Activated CD4-positive, alpha-beta T cell treated with anti-CD3 and anti-CD28 coated beads for 1 hour (primary cell): ENCODE data around the gene FAM237A.

Experiments
- DNase-seq: peaks from one replicate; pipeline ENCODE4 v3.0.0-alpha.2; 2020

FAM237A gene

DNA sequence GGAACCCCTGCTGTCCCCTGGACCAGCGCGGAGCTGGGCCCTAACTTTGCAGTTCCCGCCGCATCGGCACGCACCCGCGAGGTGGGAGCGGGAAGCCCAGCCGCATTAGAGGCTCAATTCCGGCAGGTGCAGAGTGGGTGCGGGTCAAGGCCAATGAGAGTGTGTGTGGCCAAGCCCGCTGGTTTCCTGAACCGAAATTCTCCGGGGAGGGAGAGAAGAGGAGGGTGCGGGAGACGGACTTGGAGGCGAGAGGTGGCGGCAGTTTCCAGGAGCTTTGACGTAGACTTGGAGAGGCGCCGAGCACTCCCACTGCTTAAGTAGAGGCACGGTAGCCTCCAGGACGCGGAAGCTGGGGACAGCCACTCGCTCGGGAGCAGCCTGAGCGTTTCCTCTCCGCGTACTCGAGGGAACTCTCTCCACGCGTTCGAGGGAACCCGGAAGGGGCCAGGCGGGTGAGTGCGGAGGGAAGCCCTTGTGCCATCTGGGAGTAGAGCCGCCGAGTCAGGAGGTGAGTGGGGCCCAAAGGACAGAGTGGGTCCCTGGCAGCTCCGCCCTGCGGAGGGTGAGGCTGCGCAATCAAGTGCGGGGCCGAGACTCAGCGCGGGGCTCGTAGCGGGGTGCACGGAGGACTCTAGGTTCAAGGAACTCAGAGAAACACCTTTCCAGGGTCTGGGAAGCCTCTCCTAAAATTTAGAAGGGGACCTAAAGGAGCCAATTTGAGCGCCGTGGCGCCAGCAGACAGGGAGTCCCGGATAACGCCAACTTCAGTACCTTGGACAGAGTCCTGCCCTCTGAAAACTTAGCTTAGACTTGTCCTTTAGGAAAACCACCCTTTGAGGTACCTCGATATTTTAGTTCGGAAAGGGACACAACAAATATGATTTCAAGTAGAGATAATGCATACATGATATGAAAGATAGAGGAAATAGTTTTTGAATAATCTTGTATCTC is at the start of gene FAM237A:
FAM237A (plus strand) TSS at position 413 of the 951 bp plus-strand sequence. CDS start 1,750 bp downstream, outside the sequence.
- DNase-seq, result no peak

DNA sequence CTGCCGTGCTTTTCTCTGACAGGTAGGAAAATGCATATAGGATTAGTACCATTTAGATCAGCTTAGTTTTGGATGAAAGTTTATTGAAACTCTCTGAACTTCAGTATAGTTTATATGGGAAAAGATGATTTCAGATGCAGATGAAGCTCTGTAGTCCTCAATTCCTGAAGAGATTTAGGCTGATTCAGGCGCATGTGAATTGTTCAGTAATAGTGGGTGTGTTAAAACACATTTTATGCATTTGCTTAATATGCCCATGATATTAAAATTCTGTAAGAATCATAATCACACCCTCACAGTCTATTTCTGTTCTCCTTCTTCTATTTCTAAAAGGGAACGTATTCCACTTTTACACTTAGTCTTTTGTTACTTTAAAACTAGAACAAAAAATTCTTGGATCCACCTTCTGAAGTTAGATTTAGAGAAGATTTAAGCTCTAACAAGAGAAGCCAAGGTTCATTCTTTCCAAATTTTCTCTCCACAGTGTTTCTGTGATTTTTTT is 44.5 kb upstream of the FAM237A start:
- DNase-seq, result no peak

DNA sequence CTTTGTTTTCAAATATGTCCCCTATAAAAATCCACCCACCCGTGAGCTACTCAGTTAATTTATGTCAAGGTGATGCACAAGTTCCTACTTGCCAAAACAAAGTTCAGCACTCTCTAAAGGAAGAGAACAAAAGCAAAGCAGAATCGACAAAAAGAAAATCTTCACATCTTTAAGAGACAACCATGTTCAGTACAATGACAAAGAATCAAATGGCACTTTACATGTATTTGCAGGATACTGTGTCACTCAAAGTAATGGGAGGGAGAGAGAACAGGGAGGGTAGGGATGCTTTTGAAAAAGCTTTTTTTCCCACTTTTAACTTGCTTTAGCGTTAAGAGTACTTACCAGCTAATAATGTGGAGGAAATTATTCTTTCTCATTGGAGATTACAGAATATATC is 39.0 kb upstream of the FAM237A start:
- DNase-seq, result no peak

- DNase-seq, result no peak
Measured at GRCh38 chr2:206610451-206610850, 31.8 kb upstream of the FAM237A start.

GRCh38 chr2:206611191-206611590 is 31.1 kb upstream of the FAM237A start:
- DNase-seq, result no peak

- no peak for DNase-seq
Measured at GRCh38 chr2:206611736-206612135, 30.6 kb upstream of the FAM237A start.

DNA sequence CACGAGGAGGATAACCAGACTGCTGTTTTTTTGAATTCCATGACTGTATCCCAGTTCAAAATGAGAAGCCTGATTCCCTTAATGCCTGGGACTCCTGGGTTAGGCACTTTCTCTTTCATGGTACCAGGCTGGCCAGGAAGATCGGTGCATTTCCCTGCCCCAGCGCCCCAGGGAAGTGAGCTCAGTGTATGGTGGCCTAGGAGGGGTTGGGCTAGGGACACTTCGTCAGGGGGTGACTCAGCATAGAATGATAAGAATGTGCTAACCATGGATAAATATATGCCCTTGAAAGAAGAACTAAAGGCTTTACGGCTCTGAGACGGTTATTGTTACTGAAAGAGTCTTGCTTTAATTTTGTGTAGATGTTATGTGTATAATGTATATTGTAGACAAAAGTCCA is 27.5 kb upstream of the FAM237A start:
- no peak for DNase-seq

DNA sequence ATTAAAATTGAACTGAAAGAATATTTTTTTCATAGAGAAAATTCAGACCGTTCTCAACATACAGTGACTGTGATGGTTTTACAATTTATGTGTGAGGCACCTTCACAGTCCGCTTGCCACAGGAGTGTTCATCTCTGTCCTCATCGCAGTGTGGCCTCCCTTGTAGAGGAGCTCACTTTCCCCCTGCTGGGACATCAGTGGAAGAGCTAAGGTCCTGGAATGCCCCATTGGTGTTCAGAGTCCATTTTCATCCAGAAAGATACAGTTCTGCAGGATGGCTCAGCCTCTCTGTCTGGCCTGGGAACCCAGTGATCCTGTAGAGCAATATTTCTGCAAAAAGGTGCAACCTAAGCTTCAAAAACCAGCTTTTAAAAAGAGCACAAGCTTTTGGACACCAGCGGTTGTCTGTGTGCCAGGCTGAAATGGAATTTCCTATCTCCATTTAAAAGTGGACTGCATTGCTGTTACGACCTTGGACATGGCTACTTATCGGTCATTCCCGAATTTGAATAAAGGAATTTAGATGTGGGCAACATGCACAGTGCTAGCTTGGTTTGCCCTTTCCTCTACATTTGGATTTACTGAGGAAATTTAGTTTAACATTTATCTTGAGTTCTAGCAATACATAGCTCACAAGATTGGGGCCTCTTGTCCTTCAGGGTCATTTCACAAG is 26.7 kb upstream of the FAM237A start:
- no peak for DNase-seq

DNA sequence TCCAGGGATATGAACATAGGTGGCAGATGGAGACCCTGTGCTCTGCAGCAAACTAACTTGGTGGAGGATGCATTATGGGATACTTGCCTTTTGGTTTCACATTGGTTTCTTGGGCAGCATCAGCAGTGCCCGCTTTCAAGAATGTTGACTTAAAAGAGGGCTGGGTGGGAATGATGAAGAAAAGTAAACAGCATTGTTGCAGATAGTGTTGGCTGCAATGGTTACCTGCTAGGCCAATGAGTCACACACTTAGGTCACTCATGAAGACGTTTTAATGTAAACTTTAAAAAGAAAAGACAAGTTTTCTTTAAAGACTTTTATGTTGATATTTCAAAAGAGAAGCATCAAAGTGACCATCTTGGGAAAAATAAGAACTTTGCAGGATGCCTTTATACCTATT is 26.1 kb upstream of the FAM237A start:
- no peak for DNase-seq

GRCh38 chr2:206619011-206619410 is 23.3 kb upstream of the FAM237A start:
- no peak for DNase-seq

DNA sequence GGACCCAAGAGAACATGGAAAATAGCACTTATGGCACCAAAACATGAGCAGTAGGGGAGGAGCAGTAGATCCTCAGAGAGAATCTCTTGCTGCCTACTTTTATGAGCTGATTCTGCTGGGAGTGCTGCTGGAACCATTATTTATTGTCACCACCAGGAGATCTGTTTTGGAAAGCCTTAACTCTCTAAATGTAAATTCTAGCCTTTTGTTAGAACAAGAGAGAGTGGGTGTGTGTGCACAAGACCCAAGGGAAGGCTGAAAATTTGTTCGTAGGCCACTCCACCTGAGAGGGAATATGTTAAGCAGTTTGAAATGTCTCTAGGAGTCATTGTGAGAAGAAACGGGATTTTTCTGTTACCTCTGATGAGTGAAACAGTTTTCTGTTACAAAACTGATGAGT is 16.2 kb upstream of the FAM237A start:
- no peak for DNase-seq

DNA sequence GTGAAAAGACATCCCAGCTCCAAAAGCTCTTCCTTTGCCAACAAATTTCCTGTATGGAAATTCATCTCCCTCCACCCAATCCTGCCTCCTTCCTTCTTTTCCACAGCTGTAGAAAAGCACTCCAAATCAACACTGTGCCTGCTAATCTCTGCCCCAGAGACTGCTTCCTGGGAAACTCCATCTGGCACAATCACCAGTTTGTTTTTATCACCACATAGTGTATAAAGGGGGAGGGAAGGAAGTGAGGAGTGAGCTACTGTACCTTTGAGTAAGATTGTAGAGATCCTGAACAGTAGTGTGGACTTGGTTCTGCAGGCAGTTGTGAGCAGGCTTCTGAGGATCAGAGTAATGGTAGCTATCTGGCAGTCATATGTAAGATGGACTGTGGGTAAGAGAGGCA is 14.7 kb upstream of the FAM237A start:
- no peak for DNase-seq

DNA sequence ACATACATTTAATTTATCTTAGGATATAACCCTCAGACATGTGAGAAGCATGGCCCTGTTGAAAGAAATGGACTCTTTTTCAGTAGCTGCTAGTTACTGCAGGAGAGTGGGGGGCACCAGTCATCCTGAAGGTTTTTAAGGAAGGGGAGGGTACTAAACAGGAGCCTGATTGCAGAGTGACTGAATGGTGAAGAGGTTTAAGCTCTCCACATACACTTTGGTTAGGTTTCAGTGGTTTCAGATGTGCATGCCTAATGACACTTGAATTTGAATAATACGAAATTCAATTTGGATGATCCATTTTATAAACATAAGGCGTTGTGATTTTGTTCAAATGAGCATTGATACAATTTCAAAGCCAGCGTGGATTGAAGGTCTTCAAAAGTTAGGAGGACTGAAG is 10.9 kb upstream of the FAM237A start:
- DNase-seq, result no peak

GRCh38 chr2:206635015-206635414 is 7.3 kb upstream of the FAM237A start:
- DNase-seq, result no peak

- DNase-seq, result no peak
Measured at GRCh38 chr2:206639636-206640035, 2.7 kb upstream of the FAM237A start.

DNA sequence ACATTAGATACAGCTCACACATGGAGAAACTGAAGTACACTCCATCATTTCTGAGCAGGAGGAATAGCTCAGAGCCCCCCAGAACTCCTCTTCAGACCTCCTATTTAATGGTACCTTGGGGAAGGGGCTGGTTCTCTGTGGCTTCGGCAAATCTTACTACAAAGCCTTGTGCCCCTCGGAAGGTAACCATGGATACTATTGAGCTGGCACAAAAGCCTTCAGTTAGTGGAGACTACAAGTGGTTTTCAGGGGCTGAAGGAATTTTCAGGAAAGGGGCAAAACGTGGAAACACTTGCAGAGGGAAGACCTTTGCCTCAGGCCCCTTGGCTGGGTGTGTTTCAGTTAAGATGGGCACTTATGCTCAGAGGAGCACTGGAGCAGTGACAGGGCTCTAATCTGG is 1.1 kb upstream of the FAM237A start:
- no peak for DNase-seq

- DNase-seq, result no peak
Measured at GRCh38 chr2:206647985-206648384, 5.7 kb downstream of the FAM237A start.

GRCh38 chr2:206657087-206657486 is 14.8 kb downstream of the FAM237A start:
- no peak for DNase-seq

DNA sequence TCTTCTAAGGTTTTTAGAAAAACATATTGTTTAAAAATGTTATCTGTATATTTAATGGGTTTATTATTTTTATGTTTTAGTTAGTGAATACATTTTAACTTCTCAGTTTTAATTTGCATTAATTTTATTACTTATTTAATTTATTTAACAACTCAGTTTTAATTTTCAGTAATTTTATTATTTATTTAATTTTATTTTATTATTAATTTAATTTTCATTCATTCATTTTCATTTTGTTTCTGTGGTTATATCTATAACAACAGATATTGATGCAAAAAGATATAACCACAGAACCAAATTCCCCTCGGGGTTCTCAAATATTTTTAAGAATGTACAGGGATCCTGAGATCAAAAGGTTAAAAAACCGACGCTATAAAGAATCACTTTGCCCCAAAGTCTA is 23.0 kb downstream of the FAM237A start:
- DNase-seq, result no peak

GRCh38 chr2:206670531-206671319 is 28.4 kb downstream of the FAM237A start:
- no peak for DNase-seq

- DNase-seq, result no peak
Measured at GRCh38 chr2:206683546-206683945, 41.3 kb downstream of the FAM237A start.

- no peak for DNase-seq
Measured at GRCh38 chr2:206688453-206688852, 46.2 kb downstream of the FAM237A start.

- no peak for DNase-seq
Measured at GRCh38 chr2:206688990-206689389, 46.7 kb downstream of the FAM237A start.
